ENCODE results near the gene GRIK4.

- TF ChIP-seq, protein P1, sequence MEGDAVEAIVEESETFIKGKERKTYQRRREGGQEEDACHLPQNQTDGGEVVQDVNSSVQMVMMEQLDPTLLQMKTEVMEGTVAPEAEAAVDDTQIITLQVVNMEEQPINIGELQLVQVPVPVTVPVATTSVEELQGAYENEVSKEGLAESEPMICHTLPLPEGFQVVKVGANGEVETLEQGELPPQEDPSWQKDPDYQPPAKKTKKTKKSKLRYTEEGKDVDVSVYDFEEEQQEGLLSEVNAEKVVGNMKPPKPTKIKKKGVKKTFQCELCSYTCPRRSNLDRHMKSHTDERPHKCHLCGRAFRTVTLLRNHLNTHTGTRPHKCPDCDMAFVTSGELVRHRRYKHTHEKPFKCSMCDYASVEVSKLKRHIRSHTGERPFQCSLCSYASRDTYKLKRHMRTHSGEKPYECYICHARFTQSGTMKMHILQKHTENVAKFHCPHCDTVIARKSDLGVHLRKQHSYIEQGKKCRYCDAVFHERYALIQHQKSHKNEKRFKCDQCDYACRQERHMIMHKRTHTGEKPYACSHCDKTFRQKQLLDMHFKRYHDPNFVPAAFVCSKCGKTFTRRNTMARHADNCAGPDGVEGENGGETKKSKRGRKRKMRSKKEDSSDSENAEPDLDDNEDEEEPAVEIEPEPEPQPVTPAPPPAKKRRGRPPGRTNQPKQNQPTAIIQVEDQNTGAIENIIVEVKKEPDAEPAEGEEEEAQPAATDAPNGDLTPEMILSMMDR (IDR thresholded peaks at IDR 0.05; ENCODE audit: low read depth, low read length, poor library complexity, severe bottlenecking): no peak
- TF ChIP-seq EZH2phosphoT487 (IDR thresholded peaks at IDR 0.05; ENCODE audit: borderline replicate concordance, low read length): no peak
Observed at GRCh38 chr11:121032546-121032945, 521.0 kb downstream of the GRIK4 start.

All from DOHH2 (cell line).